Breast epithelium (tissue), 4 donors: ENCODE results near the gene CLDN7. TPM values are rescaled to one million over a fixed set of nuclear protein-coding genes. Genes with fewer than 3 reads are reported as not detected.

ENCODE experiments used
- DNase-seq, 2 donors: peaks; one replicate each; pipeline ENCODE4 v3.0.0-alpha.2; 2019; ENCODE audit warnings: low spot score in 2 of 2
- H3K27ac ChIP-seq, 2 donors: fragments of 200-600 bp; sonication (generic) in 1 of 2; one replicate each; pipeline ENCODE4 v1.5.1; 2016 to 2019; ENCODE audit warnings: mild to moderate bottlenecking in 1 of 2
- H3K27me3 ChIP-seq, 2 donors: fragments of 200-600 bp; sonication (generic) in 1 of 2; one replicate each; pipeline versions ENCODE4 v1.5.1 to v1.6.0; 2017 to 2019; ENCODE audit warnings: control low read depth in 1 of 2, mild to moderate bottlenecking in 1 of 2
- H3K36me3 ChIP-seq: fragments of 200-600 bp; one replicate; pipeline ENCODE4 v1.5.1; 2019
- H3K4me1 ChIP-seq, 2 donors: fragments of 200-600 bp; sonication (generic); one replicate each; pipeline ENCODE4 v1.5.1; 2016 to 2019; ENCODE audit warnings: control low read depth in 1 of 2
- H3K4me3 ChIP-seq, 3 donors: fragments of 200-600 bp; sonication (generic); 1 replicate in 2 of 3; 2 replicates in 1 of 3; pipeline ENCODE4 v1.5.1; 2016 to 2019; ENCODE audit warnings: mild to moderate bottlenecking in 3 of 3, moderate library complexity in 2 of 3
- H3K9me3 ChIP-seq, 2 donors: fragments of 200-600 bp; sonication (generic) in 1 of 2; one replicate each; pipeline ENCODE4 v1.5.1; 2016 to 2019; ENCODE audit warnings: control low read depth in 1 of 2
- CTCF ChIP-seq, 3 donors: fragments of 450-650 bp; IDR thresholded peaks; one replicate each; pipeline ENCODE4 v1.5.1; 2016 to 2017; ENCODE audit warnings: antibody characterized with exemption in 3 of 3, mild to moderate bottlenecking in 3 of 3, moderate library complexity in 3 of 3
- POLR2A ChIP-seq: fragments of 450-650 bp; IDR thresholded peaks from one replicate; pipeline ENCODE4 v1.6.1; 2016; ENCODE audit warnings: antibody characterized with exemption, mild to moderate bottlenecking, moderate library complexity
- POLR2AphosphoS5 ChIP-seq, 3 donors: sonication (generic); formaldehyde crosslinking; IDR thresholded peaks; one replicate each; pipeline ENCODE4 v1.6.1; 2017; ENCODE audit warnings: antibody characterized with exemption in 3 of 3
- intact Hi-C: fragments of 100-400 bp; cut with DNase I; formaldehyde crosslinking; loops from one replicate; pipeline ENCODE4 v1.15.1; 2023; ENCODE audit warnings: low total_unique reads
- total RNA-seq, 3 donors: library from RNA; depleted of rRNA; stranded (reverse); fragments of >200 nt; gene quantifications; one replicate each; pipeline ENCODE4 v1.1.0, GENCODE V29; 2016

The CLDN7 gene
- total RNA-seq, 3 donors from 2014 or later = 5.4 to 95.9 (median 60.0) TPM

- H3K36me3 ChIP-seq = no peaks in the 10 kb centered on the region
- DNase-seq = peak in 1 of 2 donors; percentile 41
- intact Hi-C loops = loop anchor here (2.0 to 5.0 kb wide), 2 partner anchors 45 to 249 kb away; partner anchors contain the start of genes CLDN7 and TNFSF13
- no peaks in the 10 kb centered on the region for H3K9me3 ChIP-seq
- peak overlapping the region; percentile 98 to 99 for H3K27ac ChIP-seq
- H3K4me1 ChIP-seq = peaks cover 5 to 19% of the 10 kb centered on the region in 2 donors
- TF ChIP-seq POLR2AphosphoS5 (IDR thresholded peaks at IDR 0.05) (peak in 1 of 3 donors; percentile 7), POLR2A (no peak), CTCF (IDR thresholded peaks at IDR 0.05) (peak in 1 of 3 donors; percentile 10)
- no peaks in the 10 kb centered on the region for H3K27me3 ChIP-seq
- H3K4me3 ChIP-seq = peak overlapping the region; percentile 81 to 98 (median 98)
Observed at GRCh38 chr17:7307686-7308624, 45.7 kb upstream of the CLDN7 start.

GRCh38 chr17:7306911-7307685 lies 44.8 kb upstream of the CLDN7 start, which contains the start of gene EIF5A:
Gene EIF5A, plus strand, starts transcription at chr17:7307628. Its CDS starts 2,008 bp downstream, at chr17:7309636.
- Histone ChIP-seq H3K4me3 (peak within 1 kb of the TSS; percentile 81 to 98 (median 98)), H3K27me3 (no peaks in the 10 kb centered on the region), H3K36me3 (no peaks in the 10 kb centered on the region), H3K4me1 (peaks cover 5 to 19% of the 10 kb centered on the region in 2 donors), H3K27ac (peak within 1 kb of the TSS; percentile 98 to 99), H3K9me3 (no peaks in the 10 kb centered on the region)
- TF ChIP-seq POLR2AphosphoS5 (IDR thresholded peaks at IDR 0.05) (peak; percentile 72 to 87 (median 78)), CTCF (IDR thresholded peaks at IDR 0.05) (no peak), POLR2A (peak; percentile 64)
- intact Hi-C loops = loop anchor here (2.0 to 5.0 kb wide), 2 partner anchors 44 to 250 kb away; partner anchors contain the start of genes CLDN7 and TNFSF13
- DNase-seq = peak; percentile 99 to 100

- peaks cover 0 to 5% of the 10 kb centered on the region in 2 donors for H3K4me1 ChIP-seq
- TF ChIP-seq POLR2A (no peak), CTCF (IDR thresholded peaks at IDR 0.05) (no peak), POLR2AphosphoS5 (IDR thresholded peaks at IDR 0.05) (no peak)
- intact Hi-C loops = no loop called here
- no peaks in the 10 kb centered on the region for H3K27me3 ChIP-seq
- no peak overlapping the region for H3K4me3 ChIP-seq
- H3K9me3 ChIP-seq = no peaks in the 10 kb centered on the region
- H3K27ac ChIP-seq = no peak overlapping the region
- no peaks in the 10 kb centered on the region for H3K36me3 ChIP-seq
- DNase-seq = no peak
Observed at GRCh38 chr17:7304179-7304578, 41.9 kb upstream of the CLDN7 start.

GRCh38 chr17:7296189-7296861 lies 34.0 kb upstream of the CLDN7 start:
- H3K27ac ChIP-seq = peak overlapping the region; percentile 12 to 26
- no peaks in the 10 kb centered on the region for H3K9me3 ChIP-seq
- H3K36me3 ChIP-seq = no peaks in the 10 kb centered on the region
- no peaks in the 10 kb centered on the region for H3K27me3 ChIP-seq
- no peak for TF ChIP-seq POLR2A
- TF ChIP-seq CTCF (IDR thresholded peaks at IDR 0.05) = peak; percentile 72 to 96 (median 91)
- peak; percentile 15 to 59 (median 40) for TF ChIP-seq POLR2AphosphoS5 (IDR thresholded peaks at IDR 0.05)
- intact Hi-C loops = no loop called here
- peak; percentile 63 to 75 for DNase-seq
- H3K4me1 ChIP-seq = peaks cover 4% of the 10 kb centered on the region in 2 donors
- peak overlapping the region in 2 of 3 donors; percentile 34 to 54 for H3K4me3 ChIP-seq
